H9 (cell line): ENCODE data around the gene KCNE1. TPM values are rescaled to one million over a fixed set of nuclear protein-coding genes. Genes with fewer than 3 reads are reported as not detected.

Experiments
- DNase-seq: peaks from one replicate; pipeline ENCODE4 v3.0.0-alpha.2; 2017
- H2AFZ ChIP-seq: one replicate; pipeline ENCODE4 v1.6.1; 2013; ENCODE audit warnings: mild to moderate bottlenecking, low read length, control low read depth, moderate library complexity
- H2AK5ac ChIP-seq: 2 replicates; pipeline ENCODE4 v1.6.1; 2013; ENCODE audit warnings: low read length, control low read depth, mixed read lengths; ENCODE audit not compliant: insufficient read length
- H2BK120ac ChIP-seq: one replicate; pipeline ENCODE4 v1.6.1; 2013; ENCODE audit warnings: low read depth, mild to moderate bottlenecking, low read length, control low read depth, inconsistent platforms; ENCODE audit not compliant: poor library complexity, severe bottlenecking
- H2BK12ac ChIP-seq: 2 replicates; pipeline ENCODE4 v1.6.1; 2013; ENCODE audit warnings: low read length, control low read depth, mixed read lengths, low read depth; ENCODE audit not compliant: insufficient read length
- H2BK15ac ChIP-seq: 2 replicates; pipeline ENCODE4 v1.6.1; 2013; ENCODE audit warnings: low read depth, low read length, control low read depth
- H2BK20ac ChIP-seq: one replicate; pipeline ENCODE4 v1.6.1; 2013; ENCODE audit warnings: low read depth, mild to moderate bottlenecking, low read length, control low read depth, inconsistent platforms; ENCODE audit not compliant: poor library complexity, severe bottlenecking
- H2BK5ac ChIP-seq: 2 replicates; pipeline ENCODE4 v1.6.1; 2013; ENCODE audit warnings: low read length, control low read depth, mixed read lengths; ENCODE audit not compliant: insufficient read length
- H3K14ac ChIP-seq: 2 replicates; pipeline ENCODE4 v1.6.1; 2013; ENCODE audit warnings: low read length, control low read depth; ENCODE audit not compliant: insufficient read depth
- H3K18ac ChIP-seq: 2 replicates; pipeline ENCODE4 v1.6.1; 2013; ENCODE audit warnings: low read depth, mild to moderate bottlenecking, mixed read lengths, low read length, control low read depth; ENCODE audit not compliant: insufficient read length
- H3K23ac ChIP-seq: 2 replicates; pipeline ENCODE4 v1.6.1; 2013; ENCODE audit warnings: low read length, control low read depth, mixed read lengths, low read depth; ENCODE audit not compliant: insufficient read length
- H3K23me2 ChIP-seq: 2 replicates; pipeline ENCODE4 v1.6.1; 2013; ENCODE audit warnings: low read depth, mild to moderate bottlenecking, mixed read lengths, low read length, control low read depth; ENCODE audit not compliant: insufficient read length, poor library complexity, severe bottlenecking
- H3K27ac ChIP-seq: 2 replicates; pipeline ENCODE4 v1.5.1; 2013; ENCODE audit warnings: low read length, control low read depth, mixed read lengths, low read depth; ENCODE audit not compliant: insufficient read length
- H3K27me3 ChIP-seq: 2 replicates; pipeline ENCODE4 v1.6.1; 2013; ENCODE audit warnings: low read length, control low read depth, inconsistent platforms; ENCODE audit not compliant: insufficient read depth
- H3K4ac ChIP-seq: 2 replicates; pipeline ENCODE4 v1.6.1; 2013; ENCODE audit warnings: low read depth, mild to moderate bottlenecking, control low read depth, inconsistent platforms, low read length, moderate library complexity
- H3K4me1 ChIP-seq: 2 replicates; pipeline ENCODE4 v1.6.1; 2013; ENCODE audit warnings: low read length, control low read depth, inconsistent platforms; ENCODE audit not compliant: insufficient read depth
- H3K4me2 ChIP-seq: 2 replicates; pipeline ENCODE4 v1.6.1; 2013; ENCODE audit warnings: low read length, control low read depth, mixed read lengths; ENCODE audit not compliant: insufficient read length, insufficient read depth
- H3K56ac ChIP-seq: 2 replicates; pipeline ENCODE4 v1.6.1; 2013; ENCODE audit warnings: low read depth, mild to moderate bottlenecking, mixed read lengths, low read length, control low read depth; ENCODE audit not compliant: insufficient read length
- H3K79me1 ChIP-seq: 2 replicates; pipeline ENCODE4 v1.6.1; 2013; ENCODE audit warnings: low read depth, mild to moderate bottlenecking, moderate library complexity, low read length, control low read depth, inconsistent platforms; ENCODE audit not compliant: insufficient read depth, poor library complexity, severe bottlenecking
- H3K79me2 ChIP-seq: 2 replicates; pipeline ENCODE4 v1.6.1; 2013; ENCODE audit warnings: low read length, control low read depth, inconsistent platforms; ENCODE audit not compliant: insufficient read depth
- H3K9ac ChIP-seq: 2 replicates; pipeline ENCODE4 v1.6.1; 2013; ENCODE audit warnings: low read length, control low read depth, mixed read lengths; ENCODE audit not compliant: insufficient read length; ENCODE audit errors: extremely low read depth
- H3K9me3 ChIP-seq: one replicate; pipeline ENCODE4 v1.6.1; 2013; ENCODE audit warnings: low read depth, low read length, inconsistent platforms; ENCODE audit not compliant: control insufficient read depth
- H3T11ph ChIP-seq: one replicate; pipeline ENCODE4 v1.6.1; 2013; ENCODE audit warnings: mild to moderate bottlenecking, low read length, control low read depth, inconsistent platforms
- H4K20me1 ChIP-seq: one replicate; pipeline ENCODE4 v1.6.1; 2013; ENCODE audit not compliant: control insufficient read depth, insufficient read length, insufficient read depth
- H4K5ac ChIP-seq: 2 replicates; pipeline ENCODE4 v1.6.1; 2013; ENCODE audit warnings: low read depth, mild to moderate bottlenecking, mixed read lengths, low read length, control low read depth; ENCODE audit not compliant: insufficient read length
- H4K8ac ChIP-seq: replicated peaks from 2 replicates; pipeline ENCODE4 v1.6.1; 2013; ENCODE audit warnings: low read length, control low read depth, mixed read lengths, low read depth; ENCODE audit not compliant: insufficient read length
- H4K91ac ChIP-seq: 2 replicates; pipeline ENCODE4 v1.6.1; 2013; ENCODE audit warnings: low read depth, mild to moderate bottlenecking, moderate library complexity, mixed read lengths, low read length, control low read depth; ENCODE audit not compliant: insufficient read length
- H3K27ac Mint-ChIP-seq, 3 experiments: 2 replicates in 2 of 3; 3 replicates in 1 of 3; pipeline ENCODE4 v1.8.0; 2020 to 2021; ENCODE audit warnings: mixed read lengths in 3 of 3, mild to moderate bottlenecking in 1 of 3, moderate library complexity in 1 of 3
- H3K27me3 Mint-ChIP-seq: 2 replicates; pipeline ENCODE4 v1.8.0; 2021; ENCODE audit warnings: low read depth, mild to moderate bottlenecking, moderate library complexity, mixed read lengths
- H3K36me3 Mint-ChIP-seq, 3 experiments: 2 replicates in 2 of 3; 3 replicates in 1 of 3; pipeline ENCODE4 v1.8.0; 2020 to 2021; ENCODE audit warnings: low read depth in 3 of 3, mixed read lengths in 3 of 3; ENCODE audit not compliant: insufficient read depth in 1 of 3
- H3K4me1 Mint-ChIP-seq, 2 experiments: 2 replicates each; pipeline ENCODE4 v1.8.0; 2020; ENCODE audit warnings: mixed read lengths in 2 of 2
- H3K4me3 Mint-ChIP-seq, 2 experiments: 2 replicates in 1 of 2; 3 replicates in 1 of 2; pipeline ENCODE4 v1.8.0; 2020 to 2021; ENCODE audit warnings: mild to moderate bottlenecking in 2 of 2, mixed read lengths in 2 of 2, moderate library complexity in 1 of 2
- H3K9me3 Mint-ChIP-seq, 2 experiments: 2 replicates in 1 of 2; 3 replicates in 1 of 2; pipeline ENCODE4 v1.8.0; 2020; ENCODE audit warnings: mild to moderate bottlenecking in 2 of 2, mixed read lengths in 2 of 2, moderate library complexity in 1 of 2
- CTCF ChIP-seq: fragments of 200-600 bp; sonication (generic); conservative IDR thresholded peaks from 3 replicates; pipeline ENCODE4 v1.8.0; 2021; ENCODE audit warnings: antibody characterized with exemption, mild to moderate bottlenecking
- whole genome bisulfite sequencing: extraction: QIAGEN DNeasy Blood & Tissue Kit; methylation state at CpG from one replicate; pipeline ENCODE4 v1.1.7; 2013; ENCODE audit warnings: missing lambda C conversion rate, low lambda C conversion rate, mixed read lengths; ENCODE audit not compliant: insufficient read length; ENCODE audit errors: extremely low coverage; 5-methylcytosine and 5-hydroxymethylcytosine counted together
- total RNA-seq: library from RNA; stranded (reverse); gene quantifications from 2 replicates; pipeline ENCODE4 v1.2.1, GENCODE V29; 2021

The KCNE1 gene
- total RNA-seq, 1 experiment from 2014 or later: 0.28 TPM

DNA sequence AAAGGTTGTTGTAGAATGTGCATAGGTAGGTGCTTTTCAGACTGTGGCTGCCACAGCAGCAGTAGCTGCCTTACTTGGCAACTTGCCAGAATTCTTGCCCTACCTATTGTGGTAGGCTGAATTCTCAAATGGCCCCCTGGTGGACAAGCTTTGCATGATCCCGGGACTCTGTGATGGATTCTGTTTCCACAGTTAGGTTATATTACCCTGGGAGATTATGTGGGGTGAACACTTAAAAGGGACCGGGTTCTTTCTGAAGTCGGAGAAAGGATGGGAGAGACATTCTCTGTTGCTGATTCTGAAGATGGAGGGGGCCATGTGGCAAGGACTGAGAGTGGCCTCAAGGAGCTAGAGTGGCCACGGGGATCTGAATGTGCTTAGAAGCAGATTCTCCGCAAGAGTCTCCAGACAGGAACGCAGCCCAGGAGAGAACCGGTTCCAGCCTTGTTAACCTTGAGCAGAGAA, 32.1 kb upstream of the KCNE1 start:
- H3K4ac ChIP-seq: no peak overlapping the region
- H3K23me2 ChIP-seq: no peaks in the 10 kb centered on the region
- H3K9me3 ChIP-seq: no peaks in the 10 kb centered on the region
- no peak overlapping the region for H2AK5ac ChIP-seq
- H3K18ac ChIP-seq: no peak overlapping the region
- no peak overlapping the region for H3T11ph ChIP-seq
- no peak overlapping the region for H2BK120ac ChIP-seq
- no peak overlapping the region for H2BK12ac ChIP-seq
- no peak overlapping the region for H3K56ac ChIP-seq
- no peak overlapping the region for H3K4me2 ChIP-seq
- peak; percentile 74 for TF ChIP-seq CTCF
- DNase-seq: peak; percentile 73
- H3K27ac Mint-ChIP-seq: no peak overlapping the region
- no peak overlapping the region for H2BK20ac ChIP-seq
- no peak overlapping the region for H3K23ac ChIP-seq
- H3K4me1 ChIP-seq: peaks cover 4% of the 10 kb centered on the region; the same call in 1 of the 2 replicates
- no peak overlapping the region for H4K5ac ChIP-seq
- H4K8ac ChIP-seq: no peak overlapping the region
- no peaks in the 10 kb centered on the region for H4K20me1 ChIP-seq
- no peak overlapping the region for H2AFZ ChIP-seq
- H3K14ac ChIP-seq: no peak overlapping the region
- no peak overlapping the region for H2BK15ac ChIP-seq
- no peak overlapping the region for H2BK5ac ChIP-seq
- H3K27me3 Mint-ChIP-seq: peaks cover 7% of the 10 kb centered on the region
- H3K4me3 Mint-ChIP-seq: no peak overlapping the region
- H3K4me1 Mint-ChIP-seq: peaks cover 16 to 17% of the 10 kb centered on the region in 2 experiments
- no peaks in the 10 kb centered on the region for H3K79me2 ChIP-seq
- no peaks in the 10 kb centered on the region for H3K27me3 ChIP-seq
- H3K27ac ChIP-seq: no peak overlapping the region
- H3K36me3 Mint-ChIP-seq: peaks cover 0 to 4% (median 1%) of the 10 kb centered on the region in 3 experiments; a peak in 1 of 7 replicates
- H3K79me1 ChIP-seq: no peaks in the 10 kb centered on the region
- peaks cover 6 to 9% of the 10 kb centered on the region in 2 experiments for H3K9me3 Mint-ChIP-seq
- no peak overlapping the region for H4K91ac ChIP-seq
- no peak overlapping the region for H3K9ac ChIP-seq
- no CpG with 5 or more reads among the region's 7 CpGs for WGBS
